NCI-H1092 (cell line): ENCODE results near the gene TNPO1.
"Not testable (repeated sequence)": the region's sequence is repeated elsewhere in the genome, so short reads cannot be mapped to it uniquely, and the experiment has no call there.

Experiments used
- DNase-seq: peaks from one replicate; lab custom pipeline; 2025; lab: John Stamatoyannopoulos, UW

Gene TNPO1

GRCh38 chr5:72816284-72817075, at the start of gene TNPO1:
TSS of gene TNPO1 (plus strand) at chr5:72816661. CDS start at chr5:72816738, 77 bp downstream.
- DNase-seq = peak; percentile 78

- DNase-seq = peak; percentile 52
These were observed 49.0 kb upstream of the TNPO1 start for GRCh38 chr5:72767289-72768010.

DNA sequence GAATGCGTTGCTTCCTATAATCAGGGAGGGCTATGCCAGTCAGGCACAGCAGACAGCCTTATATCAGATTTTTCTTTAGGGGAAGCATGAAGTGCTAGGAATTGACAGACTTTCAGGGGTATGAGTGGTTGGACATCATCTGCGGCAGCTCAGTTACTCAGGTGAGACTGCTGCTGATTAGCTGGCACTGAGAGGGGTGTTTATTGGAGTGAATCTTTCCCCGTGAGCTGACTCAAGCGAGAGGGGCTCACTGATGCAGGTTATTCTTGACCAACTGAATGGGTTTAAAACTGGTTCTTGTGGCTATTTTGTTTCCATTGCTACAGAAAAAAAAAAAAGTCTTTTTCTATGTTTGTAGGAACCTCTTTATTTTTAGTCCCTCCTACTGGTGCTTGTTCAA, 46.2 kb upstream of the TNPO1 start:
- DNase-seq = no peak

DNA sequence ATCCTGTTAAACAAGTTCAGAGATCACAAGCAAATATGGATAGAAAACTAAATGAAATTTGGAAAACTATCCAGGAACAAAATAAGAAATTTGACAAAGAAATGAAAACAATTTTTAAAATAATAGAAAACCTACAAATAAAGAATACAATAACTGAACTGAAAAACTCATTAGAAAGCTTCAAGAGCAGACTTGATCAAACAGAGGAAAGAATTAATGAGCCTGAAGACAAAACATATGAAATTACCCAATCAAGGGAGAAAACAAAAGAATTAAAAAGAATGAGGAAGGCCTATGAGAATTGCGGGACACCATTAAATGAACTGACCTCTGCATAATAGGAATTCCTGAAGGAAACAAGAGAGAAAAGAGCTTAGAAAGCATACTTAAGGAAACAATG, 39.8 kb upstream of the TNPO1 start:
- DNase-seq = no peak

DNA sequence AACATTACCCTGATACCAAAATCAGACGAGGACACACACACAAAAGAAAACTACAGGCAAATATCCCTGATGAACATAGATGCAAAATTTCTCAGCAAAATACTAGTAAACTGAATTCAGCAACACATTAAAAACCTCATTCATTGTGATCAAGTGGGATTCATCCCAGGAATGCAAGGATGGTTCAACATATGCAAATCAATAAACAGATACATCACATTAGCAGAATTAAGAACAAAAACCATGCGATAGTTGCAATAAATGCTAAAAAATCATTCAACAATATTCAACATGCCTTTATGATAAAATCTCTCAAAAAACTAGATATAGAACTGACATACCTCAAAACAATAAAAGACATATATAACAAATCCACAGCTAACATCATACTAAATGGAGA, 36.9 kb upstream of the TNPO1 start:
- DNase-seq = no peak

DNA sequence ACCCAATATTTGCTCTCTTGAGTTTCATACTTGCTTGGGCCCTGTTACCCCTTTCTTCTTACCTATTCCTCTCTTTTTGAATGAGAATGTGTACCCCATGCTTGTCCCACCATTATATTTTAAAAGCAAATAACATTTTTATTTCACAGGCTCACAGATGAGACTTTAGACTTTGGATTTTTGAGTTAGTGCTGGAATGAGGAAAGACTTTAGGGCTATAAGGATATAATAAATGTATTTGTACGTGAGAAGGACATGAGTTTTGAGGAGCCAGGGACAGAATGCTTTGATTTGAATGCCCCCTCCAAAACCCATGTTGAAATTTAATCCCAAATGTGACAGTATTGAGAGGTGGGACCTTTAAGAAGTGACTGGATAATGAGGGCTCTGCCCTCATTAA, 33.1 kb upstream of the TNPO1 start:
- DNase-seq = no peak

GRCh38 chr5:72784129-72784528, 32.3 kb upstream of the TNPO1 start:
- no peak for DNase-seq

GRCh38 chr5:72785801-72786200, 30.7 kb upstream of the TNPO1 start:
- DNase-seq = no peak

DNA sequence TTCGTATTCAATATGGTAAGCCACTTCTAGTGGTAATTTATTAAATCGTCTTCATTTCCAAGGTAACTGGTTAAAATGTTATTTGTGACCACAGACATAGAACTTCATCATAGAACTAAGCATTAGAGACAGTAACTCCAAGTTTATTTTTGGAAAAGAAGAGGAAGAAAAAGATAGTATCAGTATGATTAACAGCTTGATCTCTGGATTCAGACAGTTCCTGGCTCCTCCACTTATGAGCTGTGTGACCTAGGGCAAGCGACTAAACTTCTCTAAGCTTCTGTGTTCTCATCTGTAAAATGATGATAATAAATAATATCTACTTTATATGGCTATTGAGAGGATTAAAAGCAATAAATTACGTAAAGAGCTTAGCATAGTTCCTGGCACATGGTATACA, 29.8 kb upstream of the TNPO1 start:
- DNase-seq = no peak

DNA sequence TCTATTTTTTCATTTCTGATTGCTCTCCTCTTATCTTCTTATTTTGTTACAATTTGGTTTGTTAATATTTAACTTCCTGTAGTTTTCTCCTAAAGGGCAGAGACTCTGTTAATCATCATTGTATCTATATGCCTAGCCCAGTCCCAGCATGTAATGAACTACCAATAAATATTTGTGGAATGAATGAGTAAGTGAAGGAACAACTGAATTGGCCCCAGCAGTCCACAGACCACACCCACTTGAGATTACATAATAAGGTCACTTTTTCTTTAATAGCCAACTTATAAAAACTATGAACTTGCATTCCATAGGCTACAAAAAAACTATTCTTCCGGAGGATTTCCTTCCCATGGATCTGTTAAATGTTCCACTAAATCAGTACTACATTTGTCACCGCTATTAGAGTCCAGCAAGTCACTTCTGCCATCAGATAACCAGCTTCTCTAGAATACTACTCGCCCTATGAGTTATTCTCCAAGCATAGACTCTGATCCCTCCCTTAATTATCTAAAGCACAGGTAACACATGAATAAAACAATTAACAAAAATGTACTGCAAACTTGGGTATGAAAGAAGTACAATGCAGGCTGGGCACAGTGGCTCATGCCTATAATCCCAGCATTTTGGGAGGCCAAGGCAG, 27.5 kb upstream of the TNPO1 start:
- no peak for DNase-seq

GRCh38 chr5:72790186-72790585, 26.3 kb upstream of the TNPO1 start:
- no peak for DNase-seq

- DNase-seq = not testable (repeated sequence)
These were observed 23.8 kb upstream of the TNPO1 start for GRCh38 chr5:72792662-72793061.

DNA sequence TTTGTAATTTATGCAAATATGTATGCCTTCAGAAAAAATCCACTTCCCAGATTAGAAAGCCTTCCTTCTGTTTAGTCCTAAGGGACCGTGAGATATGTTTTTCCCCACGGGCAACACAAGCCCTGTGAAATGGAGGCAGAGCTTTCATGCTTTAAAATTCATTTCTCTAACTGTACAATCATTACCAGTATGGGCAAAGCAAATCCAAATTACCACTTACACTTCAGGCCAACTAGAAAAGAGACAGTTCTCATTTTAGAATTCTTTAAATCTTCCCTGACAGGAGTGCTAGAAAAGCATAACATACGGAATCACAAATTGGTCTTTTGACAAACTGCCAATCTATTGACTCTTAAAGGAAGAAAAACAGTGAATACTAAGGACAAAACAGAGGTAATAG, 20.5 kb upstream of the TNPO1 start:
- no peak for DNase-seq

DNA sequence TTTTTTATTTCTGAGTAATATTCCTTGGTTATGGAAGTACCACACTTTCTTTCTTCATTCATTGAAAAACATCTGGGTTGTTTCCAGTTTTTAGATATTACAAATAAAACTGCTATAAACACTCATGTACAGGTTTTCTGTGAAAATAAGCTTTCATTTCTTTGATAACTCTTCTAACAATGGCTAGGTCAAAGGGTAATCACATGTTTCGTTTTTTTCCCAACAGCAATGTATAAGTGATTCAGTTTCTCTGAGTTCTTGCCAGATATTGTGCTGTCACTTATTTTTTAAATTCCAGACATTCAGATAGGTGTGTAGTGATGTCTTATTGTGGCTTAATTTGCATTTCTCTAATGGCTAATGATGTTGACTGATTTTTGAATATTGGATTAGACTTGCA, 16.7 kb upstream of the TNPO1 start:
- DNase-seq = no peak

- not testable (repeated sequence) for DNase-seq
These were observed 7.8 kb upstream of the TNPO1 start for GRCh38 chr5:72808637-72809036.

DNA sequence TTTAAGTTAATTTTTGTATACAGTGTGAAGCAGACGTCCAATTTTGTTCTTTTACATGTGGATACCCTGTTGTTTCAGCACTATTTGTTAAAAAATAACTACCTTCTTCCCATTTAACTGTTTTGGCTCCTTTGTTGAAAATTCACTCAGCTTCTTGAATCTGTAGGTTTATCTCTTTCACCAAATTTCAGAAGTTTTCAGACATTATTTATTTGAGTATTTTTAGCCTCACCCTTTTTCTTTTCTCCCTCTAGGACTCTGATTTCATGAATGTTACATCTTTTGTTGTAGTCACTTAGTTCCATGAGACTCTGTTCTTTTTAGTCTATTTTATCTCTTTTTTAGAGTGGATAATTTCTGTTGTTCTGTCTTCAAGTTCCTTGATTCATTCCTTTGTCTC, 4.6 kb upstream of the TNPO1 start:
- no peak for DNase-seq

DNA sequence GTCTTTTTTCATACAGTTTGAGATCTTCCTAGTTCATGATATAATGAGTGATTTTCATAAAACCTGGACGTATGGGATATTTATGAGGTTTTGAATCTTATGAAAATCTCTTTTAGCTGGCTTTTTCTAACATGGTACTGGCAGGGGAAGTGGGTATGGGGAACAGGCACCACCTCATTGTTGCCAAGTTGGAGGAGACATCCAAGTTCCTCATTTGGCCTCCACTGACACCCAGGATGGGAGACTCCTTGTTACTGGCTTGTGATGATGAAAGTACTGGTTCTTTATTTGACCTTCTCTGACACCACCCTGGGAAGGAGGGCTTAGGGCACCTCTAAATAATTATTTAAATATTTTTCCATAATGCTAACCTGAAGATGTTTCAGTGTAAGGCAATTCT, 4.0 kb upstream of the TNPO1 start:
- DNase-seq = no peak

- no peak for DNase-seq
These were observed 2.4 kb upstream of the TNPO1 start for GRCh38 chr5:72814104-72814503.

GRCh38 chr5:72814864-72815263, 1.6 kb upstream of the TNPO1 start:
- no peak for DNase-seq

GRCh38 chr5:72815580-72816283, 729 bp upstream of the TNPO1 start:
- DNase-seq = no peak

GRCh38 chr5:72817076-72817481, 618 bp downstream of the TNPO1 start:
- DNase-seq = no peak

GRCh38 chr5:72817671-72818266, 1.3 kb downstream of the TNPO1 start:
- DNase-seq = no peak
